ENCODE data around the gene PRLR.
A peak's percentile ranks its signal among the peaks of the same experiment; 100 is the strongest.

The PRLR gene

DNA sequence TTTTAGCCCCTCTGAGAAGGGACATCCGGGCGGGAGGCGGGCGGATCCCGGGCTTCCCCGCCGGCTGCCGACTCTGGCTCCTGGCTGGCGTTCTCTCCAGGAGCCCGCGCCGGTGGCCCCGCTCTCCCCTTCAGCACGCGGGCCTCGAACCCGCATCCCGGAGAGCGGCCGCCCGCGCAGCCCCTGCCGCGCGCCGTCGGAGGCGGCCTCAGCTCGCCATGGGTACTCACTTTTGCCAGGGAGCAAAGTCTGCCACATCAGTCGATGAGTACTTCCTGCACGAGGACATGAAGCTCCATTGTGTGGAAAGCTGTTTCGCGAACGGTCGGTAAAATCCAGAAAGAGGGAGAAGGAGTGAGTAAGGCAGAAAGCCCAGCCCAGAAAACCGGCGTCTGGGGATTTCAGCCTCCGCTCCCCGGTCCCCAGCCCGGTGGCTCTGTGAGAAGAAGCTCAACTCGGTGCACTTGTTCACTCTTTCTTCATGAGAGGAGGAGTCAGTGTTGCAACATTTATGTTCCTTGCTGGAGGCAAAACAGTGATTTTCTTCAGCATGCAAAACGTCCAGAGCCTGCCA, at the start of gene PRLR:
Gene PRLR (minus strand): TSS at position 450 of the 574 bp plus-strand sequence. CDS start 140,867 bp downstream, outside the sequence.
- peak within 1 kb of the TSS; percentile 13 for H3K4me3 ChIP-seq (ENCODE audit: low read depth, low read length)
- TF ChIP-seq, protein P1, sequence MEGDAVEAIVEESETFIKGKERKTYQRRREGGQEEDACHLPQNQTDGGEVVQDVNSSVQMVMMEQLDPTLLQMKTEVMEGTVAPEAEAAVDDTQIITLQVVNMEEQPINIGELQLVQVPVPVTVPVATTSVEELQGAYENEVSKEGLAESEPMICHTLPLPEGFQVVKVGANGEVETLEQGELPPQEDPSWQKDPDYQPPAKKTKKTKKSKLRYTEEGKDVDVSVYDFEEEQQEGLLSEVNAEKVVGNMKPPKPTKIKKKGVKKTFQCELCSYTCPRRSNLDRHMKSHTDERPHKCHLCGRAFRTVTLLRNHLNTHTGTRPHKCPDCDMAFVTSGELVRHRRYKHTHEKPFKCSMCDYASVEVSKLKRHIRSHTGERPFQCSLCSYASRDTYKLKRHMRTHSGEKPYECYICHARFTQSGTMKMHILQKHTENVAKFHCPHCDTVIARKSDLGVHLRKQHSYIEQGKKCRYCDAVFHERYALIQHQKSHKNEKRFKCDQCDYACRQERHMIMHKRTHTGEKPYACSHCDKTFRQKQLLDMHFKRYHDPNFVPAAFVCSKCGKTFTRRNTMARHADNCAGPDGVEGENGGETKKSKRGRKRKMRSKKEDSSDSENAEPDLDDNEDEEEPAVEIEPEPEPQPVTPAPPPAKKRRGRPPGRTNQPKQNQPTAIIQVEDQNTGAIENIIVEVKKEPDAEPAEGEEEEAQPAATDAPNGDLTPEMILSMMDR (IDR thresholded peaks at IDR 0.05; ENCODE audit: low read depth, low read length): no peak
- peak; percentile 13 for DNase-seq (ENCODE audit: low read depth, low spot score)
- in situ Hi-C loops (cut with HindIII; ENCODE audit: low sequenced_read_pairs): no loop called here

DNA sequence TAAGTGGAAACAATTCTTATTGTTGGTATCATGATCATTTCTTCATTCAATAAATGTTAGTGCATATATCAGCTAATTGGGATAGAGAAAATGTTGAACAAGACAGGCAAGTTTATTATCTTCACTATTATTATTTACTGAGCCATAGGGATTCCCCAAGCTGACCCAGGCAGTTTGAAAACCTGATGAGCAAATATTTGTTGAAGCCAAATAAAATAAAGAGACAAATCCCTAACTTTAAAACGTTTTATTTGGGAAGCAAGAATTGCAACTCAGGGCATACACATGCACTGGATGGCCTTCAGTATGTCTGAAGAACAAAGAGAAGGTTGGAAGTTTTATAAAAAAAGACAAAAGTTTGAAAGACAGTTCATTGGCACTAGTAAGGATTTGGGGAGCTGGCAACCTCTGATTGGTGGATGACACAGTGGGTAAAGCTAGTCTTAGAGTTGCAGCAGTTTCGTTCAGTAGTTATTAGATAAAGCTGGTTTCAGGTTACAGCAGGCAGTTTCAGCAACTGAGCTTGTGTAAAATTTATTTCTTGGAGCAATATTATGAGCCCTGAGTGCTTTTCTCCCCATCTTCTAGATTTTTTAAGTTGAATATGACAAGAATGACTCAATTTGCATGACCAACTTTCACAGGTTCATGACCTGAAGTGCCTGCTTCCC, 44.7 kb upstream of the PRLR start:
- in situ Hi-C loops (cut with HindIII; ENCODE audit: low sequenced_read_pairs): no loop called here
- DNase-seq (ENCODE audit: low read depth, low spot score): no peak
- H3K4me3 ChIP-seq (ENCODE audit: low read depth, low read length): no peak overlapping the region

DNA sequence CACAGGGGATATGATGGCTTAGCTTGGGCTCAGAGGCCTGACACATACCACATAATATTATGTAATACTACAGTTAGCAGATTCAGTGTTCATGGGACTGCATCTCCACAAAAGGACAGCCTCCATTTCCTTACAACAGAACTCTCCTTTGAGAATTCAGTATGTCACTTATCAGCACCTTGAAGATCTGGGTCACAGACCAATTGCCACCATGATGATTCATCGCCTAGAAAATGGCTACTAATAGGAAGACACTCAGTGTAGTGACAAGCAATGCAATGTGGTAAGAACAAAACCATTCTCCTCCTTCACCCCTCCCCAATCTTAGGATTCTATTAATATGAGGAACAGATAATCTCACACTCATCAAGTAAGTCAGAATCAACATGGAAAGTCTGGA, 38.7 kb upstream of the PRLR start:
- no peak overlapping the region for H3K4me3 ChIP-seq (ENCODE audit: low read depth, low read length)
- in situ Hi-C loops (cut with HindIII; ENCODE audit: low sequenced_read_pairs): no loop called here
- DNase-seq (ENCODE audit: low read depth, low spot score): no peak
- TF ChIP-seq, protein P1 (IDR thresholded peaks at IDR 0.05; ENCODE audit: low read depth, low read length): no peak

More for the DNA sequence above, 44.7 kb upstream of the PRLR start:
- TF ChIP-seq, protein P1 (IDR thresholded peaks at IDR 0.05; ENCODE audit: low read depth, low read length): no peak

DNA sequence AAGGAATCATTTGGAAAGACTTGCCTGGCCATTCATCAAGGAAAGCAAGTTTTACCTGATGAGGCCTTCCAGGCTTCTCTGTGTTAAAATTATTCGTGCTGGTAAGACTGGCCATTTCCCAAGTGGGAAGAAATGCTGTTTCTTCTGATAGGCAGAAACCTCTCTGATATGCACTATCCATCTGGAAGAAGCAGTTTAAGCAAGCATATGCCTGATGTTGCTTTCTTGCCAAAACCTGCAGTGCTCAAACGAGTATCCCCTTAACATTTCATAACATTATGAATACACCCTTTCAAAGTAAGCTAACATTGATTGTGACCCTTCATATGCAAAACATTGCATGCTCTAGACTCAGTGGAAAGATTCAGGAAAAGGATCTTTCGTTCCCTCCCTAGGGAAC, 36.0 kb upstream of the PRLR start:
- no peak for DNase-seq (ENCODE audit: low read depth, low spot score)
- TF ChIP-seq, protein P1 (IDR thresholded peaks at IDR 0.05; ENCODE audit: low read depth, low read length): no peak
- in situ Hi-C loops (cut with HindIII; ENCODE audit: low sequenced_read_pairs): no loop called here
- H3K4me3 ChIP-seq (ENCODE audit: low read depth, low read length): no peak overlapping the region

DNA sequence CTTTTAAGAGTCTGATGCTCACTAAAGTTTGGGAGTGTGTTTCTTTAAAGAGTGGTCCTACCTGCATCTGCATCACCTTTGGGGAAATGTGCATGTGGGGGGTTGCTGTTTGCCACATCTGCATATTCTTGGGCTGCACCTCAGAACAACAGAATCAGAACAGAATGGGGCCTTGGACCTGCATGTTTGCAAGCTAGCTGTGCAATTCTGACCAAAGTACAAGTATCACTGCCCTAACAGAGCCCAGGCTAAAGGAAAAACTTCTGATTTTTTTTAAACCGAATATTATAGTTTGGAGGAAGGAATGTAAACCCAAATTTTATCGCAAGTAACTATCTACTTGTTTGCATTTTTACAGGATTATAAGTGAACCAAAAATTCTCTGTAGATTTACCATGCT, 34.2 kb upstream of the PRLR start:
- TF ChIP-seq, protein P1 (IDR thresholded peaks at IDR 0.05; ENCODE audit: low read depth, low read length): no peak
- DNase-seq (ENCODE audit: low read depth, low spot score): no peak
- in situ Hi-C loops (cut with HindIII; ENCODE audit: low sequenced_read_pairs): no loop called here
- no peak overlapping the region for H3K4me3 ChIP-seq (ENCODE audit: low read depth, low read length)

DNA sequence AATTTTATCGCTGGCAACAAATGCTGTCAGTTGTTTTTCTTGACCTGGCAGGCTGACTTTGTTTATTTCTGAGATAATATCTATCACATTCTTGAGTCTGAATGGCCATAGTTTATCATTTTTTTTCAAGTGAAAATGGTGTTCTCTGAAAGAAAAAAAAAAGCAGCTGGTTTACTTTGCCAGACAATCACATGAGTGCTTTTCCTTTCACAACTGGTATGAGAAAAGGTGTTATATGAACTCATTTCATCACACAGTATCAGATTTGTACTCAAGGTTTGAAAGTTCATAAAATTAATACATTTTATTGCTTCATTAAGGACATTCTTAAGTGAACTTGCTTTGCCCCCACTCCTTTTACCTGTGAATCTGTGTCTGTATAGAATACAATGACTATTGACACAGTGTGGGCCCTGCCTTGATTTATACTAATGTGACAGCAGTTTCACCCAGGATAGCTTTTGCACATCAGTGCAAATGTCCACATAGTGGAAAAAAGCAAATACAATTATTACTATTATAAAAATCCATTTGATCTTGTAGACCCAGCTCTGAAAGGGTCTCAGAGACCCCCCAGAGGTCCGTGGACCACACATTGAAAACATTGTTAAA, 33.1 kb upstream of the PRLR start:
- H3K4me3 ChIP-seq (ENCODE audit: low read depth, low read length): no peak overlapping the region
- TF ChIP-seq, protein P1 (IDR thresholded peaks at IDR 0.05; ENCODE audit: low read depth, low read length): no peak
- DNase-seq (ENCODE audit: low read depth, low spot score): no peak
- in situ Hi-C loops (cut with HindIII; ENCODE audit: low sequenced_read_pairs): no loop called here

All from astrocyte of the spinal cord (primary cell).